HG02571 (cell line): ENCODE data around the gene HDAC4.

ENCODE experiments used
- ATAC-seq: cut with Tn5 transposase; IDR thresholded peaks from one replicate; pipeline ENCODE4 v1.9.1; 2021; ENCODE audit warnings: mild to moderate bottlenecking, moderate library complexity; ENCODE audit not compliant: unreplicated experiment

HDAC4 gene

DNA sequence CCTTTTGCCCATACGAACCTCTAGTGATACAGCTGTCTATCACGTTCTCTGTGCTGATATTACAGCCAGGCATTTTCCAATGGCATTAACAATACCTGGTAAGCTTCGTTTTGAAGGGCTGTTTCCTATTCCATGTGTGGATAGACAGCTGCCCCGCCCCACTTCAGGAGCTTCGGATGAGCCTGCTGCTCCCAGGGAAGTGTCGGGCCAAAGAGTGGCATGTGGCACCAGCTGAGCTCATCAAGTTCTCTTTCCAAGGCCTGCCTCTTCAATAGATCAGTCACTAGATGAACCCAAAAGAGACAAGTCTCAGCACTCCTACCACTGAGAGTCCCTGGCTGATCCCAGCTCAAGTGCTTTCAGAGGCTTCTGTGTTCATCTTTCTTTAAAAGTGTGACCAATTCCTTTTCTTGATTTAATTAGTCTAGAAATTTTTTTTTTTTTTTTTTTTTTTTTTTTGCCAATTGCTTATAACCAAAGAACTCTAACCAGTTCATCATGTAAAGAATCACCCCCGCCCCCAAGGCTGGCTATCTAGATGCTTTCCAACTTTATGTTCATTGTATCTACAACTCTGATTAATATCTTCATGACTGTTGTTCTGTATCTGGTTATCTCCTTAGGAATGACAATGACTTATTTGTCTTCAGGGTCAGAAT, 46.6 kb downstream of the HDAC4 start:
- no peak for ATAC-seq

DNA sequence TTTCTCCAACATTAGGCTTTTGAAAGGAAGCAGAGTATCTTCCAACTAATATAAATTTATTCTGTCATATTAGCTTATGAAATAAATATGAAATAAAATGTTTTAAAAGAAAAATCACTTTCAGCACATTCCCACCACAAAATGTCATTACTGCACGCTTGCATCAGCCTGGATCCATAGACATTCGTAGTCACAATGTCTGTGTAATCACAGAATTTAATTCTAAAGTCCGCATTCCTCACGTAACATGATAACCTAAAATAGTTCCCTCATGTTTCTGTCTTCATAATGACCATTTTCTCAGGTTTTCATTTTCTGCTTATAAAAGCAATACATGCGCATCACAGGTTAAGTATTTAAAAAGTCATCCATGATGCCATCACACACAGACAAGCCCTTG, 47.1 kb downstream of the HDAC4 start:
- ATAC-seq, result no peak

DNA sequence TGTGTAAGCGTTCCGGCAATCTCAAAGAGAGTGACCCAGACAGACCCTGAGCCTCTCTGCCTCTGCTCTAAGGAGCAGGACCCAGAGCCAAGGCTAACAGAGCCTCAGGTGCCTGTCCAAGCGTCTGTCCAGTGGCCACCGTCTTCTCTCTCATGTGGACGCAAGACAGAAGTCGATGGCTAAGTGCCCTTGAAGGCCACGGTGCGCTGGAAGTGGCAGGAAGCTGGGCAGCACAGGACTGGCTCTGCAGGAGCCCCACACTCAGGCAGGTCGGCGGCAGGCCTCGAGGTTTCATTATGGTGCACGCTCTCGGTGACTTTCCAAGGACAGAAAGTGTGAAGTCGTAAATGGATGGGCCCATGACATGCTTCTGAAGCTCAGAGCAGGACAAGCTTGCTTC, 49.1 kb downstream of the HDAC4 start:
- no peak for ATAC-seq

DNA sequence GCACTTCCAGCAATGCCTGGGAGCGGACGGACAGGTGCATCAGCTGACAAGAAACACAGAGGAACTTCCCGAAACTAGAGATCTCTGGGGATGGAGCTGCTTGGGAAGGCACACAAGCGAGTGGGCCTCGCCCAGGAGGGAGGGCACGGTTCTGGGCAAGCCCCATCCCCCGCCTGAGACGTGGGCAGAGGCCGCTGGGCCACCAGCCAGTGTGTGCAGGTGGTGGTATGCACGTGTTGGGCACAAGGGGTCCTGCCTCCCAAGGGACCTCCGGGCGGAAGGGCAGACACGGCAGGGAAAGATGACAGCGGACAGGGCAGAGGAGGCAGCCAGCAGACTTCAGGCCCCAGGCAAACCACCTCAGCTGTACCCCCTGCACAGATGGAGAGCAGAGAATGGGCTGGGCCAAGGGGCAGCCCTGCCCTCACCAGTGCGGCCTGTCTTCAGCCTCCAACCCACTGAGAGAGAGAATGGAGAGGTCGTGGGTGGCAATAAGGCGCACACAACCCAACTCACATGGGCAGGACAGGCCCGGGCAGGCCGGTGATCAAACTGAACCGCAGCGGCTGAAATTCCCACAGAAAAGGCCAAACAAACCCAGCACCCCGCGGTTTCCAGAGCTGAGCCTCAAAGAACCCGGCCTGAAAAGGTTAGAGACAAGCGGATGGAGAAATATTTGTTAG, 51.2 kb downstream of the HDAC4 start:
- ATAC-seq, result no peak

DNA sequence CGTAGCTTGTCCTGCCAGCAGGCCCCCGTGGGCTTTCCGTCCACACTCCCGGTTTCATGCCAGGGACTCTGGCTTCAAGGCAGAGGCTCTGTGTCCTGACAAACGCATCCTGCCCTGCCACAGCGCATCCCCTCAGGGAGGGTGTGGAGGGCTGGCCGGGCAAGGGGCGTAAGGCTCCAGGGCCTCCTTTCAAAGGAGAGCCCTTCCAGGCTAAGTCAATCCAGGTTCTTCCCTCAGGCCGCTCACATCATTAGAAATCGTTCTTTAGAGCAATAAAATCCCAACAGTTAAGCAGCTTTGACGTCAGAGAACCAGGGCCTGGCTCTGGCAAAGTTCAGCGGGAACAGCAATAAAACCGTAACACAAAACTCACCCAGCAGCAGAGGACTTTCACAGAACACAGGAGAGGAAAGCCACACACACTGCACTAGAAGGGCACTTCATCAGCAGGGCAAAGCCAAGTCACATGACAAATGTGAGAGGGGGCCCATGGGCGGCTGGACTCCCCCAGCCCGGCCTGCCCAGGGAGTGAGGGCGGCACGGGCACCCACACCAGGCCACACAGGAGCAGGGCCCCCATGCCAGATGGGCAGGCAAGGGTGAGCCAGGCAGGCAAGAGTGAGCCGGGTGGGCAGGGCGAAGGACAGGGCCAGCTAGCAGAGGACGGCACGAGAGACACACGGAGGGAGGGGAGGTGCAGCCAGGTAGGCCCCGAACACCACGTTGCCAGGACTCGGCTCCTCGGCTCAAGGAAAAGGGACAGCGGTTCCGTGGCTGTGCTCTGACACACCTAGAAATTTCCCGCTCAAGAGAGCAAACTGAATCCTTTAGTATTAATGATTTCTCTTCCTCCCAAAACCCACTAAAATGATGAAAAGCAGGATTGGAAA, 52.0 kb downstream of the HDAC4 start:
- ATAC-seq, result no peak

DNA sequence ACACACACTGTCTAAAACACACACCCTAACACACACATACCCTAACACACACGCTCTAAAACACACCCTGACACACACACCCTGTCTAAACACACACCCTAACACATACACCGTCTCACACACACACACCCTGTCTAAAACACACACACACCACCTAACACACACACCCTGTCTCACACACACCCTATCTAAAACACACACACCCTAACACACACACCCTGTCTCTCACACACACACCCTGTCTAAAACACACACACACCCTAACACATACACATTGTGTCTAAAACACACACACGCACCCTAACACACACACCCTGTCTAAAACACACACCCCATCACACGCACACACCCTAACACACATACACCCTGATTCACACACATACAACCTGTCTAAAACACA, 54.1 kb downstream of the HDAC4 start:
- no peak for ATAC-seq

DNA sequence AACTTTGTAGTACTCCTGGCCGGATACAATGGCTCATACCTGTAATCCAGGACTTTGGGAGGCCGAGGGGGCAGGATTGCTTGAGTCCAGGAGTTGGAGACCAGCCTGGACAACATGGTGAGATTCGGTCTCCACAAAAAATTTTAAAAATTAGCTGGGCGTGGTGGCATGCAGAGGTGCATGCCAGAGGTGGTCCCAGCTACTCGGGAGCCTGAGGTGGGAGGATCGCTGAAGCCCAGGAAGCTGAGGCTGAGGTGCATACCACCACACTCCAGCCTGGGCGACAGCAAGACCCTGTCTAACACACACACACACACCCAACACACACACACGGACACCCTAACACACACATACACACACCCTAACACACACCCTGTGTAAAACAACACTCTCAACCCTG, 55.6 kb downstream of the HDAC4 start:
- no peak for ATAC-seq

DNA sequence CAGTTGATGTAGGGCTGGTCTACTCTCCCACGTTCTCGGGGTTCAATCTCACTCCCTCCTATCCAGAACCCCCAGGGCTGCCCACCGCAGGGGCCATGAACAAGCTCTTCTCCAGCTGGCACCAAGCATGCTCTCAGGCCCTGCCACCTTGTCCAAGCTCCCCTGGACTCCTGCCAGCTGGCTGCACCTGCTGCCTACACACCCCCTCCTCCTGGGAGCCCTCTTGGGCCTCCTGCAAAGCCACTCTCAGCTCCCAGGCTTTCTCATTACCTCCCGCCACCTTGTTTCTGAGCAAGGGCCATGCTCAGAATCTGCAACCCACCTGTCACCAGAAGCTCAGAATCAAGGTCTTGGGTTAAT, 56.0 kb downstream of the HDAC4 start:
- no peak for ATAC-seq

DNA sequence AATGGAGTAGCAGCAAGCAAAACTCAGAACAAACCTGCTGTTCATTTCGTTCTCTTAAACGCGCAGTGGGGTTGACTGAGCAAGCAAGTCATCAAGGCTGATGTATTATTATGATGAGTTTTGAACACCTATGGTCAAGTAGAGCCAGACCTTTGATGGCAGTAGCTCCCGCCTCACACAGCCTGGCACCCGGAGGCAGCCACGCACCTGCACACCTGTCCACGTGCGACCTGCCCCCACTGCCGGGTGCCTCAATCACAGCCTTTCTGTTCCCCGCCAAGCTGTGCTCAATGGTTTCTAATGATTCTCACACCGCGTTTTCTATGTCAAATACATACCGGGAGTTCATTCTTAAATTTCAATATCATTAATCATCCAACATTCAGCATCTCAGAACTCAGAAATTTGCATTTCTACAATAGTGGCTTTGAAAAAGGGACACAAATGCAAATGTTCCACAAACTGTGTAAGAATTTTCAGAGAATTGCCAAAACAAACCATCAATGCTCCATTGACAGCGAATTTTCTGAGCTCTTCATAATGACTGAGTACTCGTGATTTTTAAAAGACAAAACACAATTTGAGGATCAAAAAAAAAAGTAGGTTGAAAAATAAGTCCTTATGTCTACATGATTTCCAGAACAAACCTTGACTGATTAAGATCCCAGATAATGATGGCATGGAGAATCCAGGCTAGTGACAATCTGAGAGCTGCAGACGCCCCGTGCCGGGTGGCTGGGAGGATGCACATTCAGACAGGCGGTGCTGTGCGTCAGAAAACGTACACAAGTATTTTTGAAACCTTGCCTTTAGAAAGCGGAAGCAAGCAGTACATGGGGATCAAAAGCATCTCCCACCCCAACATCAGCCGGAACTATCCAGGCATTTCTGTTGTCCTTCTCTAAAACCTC, 56.6 kb downstream of the HDAC4 start:
- ATAC-seq, result no peak

DNA sequence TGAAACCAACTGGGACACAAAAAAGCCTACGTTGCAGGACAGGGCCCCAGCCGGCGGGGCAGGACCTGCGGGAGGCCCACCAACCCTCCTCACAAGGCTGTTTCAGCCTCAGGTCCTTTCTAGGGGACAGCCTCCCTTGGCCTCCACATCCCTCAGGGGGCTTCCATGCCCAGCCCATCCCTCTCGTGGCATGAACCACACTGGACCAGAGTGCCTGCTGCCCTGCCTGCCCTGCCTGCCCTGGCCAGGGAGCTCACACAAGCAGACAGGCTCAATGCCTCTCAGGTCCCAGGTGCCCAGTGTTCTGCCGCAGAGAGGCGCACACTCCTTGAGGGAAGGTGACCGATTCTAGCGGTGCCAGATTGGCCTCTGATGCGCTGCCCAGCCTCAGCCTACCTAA, 57.4 kb downstream of the HDAC4 start:
- no peak for ATAC-seq

DNA sequence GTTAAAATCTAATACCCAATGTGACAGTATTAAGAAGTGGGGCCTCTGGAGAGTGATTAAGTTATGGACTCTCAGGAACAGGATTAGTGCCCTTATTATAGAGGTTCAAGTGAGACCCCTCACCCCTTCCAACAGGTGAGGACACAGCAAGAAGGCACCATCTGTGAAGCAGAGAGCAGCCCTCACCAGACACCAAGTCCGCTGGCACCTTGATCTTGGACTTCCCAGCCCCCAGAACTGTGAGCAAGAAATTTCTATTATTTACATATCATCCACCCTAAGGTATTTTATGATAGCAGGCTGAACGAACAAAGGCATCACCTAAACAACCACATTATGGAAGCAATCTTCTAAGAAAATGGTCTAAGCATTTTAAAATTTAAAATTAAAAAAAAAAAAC, 59.0 kb downstream of the HDAC4 start:
- no peak for ATAC-seq

DNA sequence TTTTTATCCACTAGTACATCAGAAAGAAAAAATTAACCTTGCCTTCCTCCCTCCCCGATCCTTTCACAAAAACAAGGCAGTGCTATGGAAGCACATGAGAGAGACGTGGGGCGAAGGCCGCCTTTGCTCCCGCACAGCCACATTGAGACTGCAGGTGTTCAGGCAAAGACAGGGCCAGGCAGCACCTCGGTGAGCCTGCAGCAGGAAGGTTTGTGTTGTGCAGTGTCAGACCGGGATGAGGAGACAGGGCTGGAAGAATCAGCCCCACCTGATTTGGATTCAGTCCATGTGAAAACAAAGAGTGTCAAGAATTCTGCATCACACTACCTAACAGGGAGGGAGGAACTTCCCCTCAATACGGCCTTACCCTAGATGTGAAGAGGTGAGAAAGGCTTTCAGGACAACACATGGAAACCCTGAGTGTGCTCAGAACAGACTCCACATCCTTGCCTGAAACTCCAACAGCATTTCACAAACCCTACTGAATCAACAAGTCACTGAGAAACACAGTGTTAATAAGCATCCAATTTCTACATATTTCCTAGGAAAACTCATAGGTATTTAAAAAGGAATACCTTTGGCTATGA, 59.6 kb downstream of the HDAC4 start:
- ATAC-seq, result no peak

DNA sequence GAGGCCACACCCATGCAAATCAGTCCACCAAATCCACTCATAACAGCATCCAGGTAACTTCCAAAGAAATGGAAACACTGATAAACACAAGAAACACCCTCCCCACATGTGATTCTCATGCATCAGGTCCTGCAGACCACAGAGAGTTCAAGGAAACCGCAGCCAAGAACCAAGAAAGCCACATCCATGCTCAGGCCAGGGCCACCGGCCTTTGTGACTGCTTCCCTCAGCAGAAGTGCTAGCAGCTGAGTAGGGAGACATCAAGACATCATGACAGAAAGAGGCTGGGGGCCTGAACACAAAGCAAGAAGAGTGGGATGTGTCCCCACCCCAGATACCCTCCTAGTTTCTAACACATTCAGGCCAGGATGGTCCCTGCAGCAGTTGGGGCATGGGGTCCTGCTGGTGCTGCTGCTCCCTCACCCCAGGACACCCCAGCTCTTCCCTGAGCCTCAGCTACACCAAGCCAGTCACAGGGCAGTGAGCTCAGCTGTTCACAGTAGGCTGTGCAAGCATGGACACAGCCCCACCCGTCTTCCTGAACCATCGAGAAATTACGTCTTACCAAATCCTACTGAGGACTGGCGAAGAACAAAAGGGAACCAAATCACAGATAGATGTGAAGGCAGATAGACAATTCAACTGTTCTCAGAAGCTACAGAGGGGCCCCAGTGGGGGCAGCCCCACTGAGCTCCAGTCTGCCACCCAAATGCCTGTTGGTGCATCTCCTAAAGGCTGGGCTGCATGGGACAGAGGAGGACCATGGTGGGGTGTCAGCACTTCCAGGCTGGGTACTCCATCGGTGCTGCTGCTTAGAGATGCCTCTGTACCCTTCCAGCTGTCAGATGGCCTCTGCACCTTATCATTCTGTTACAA, 60.9 kb downstream of the HDAC4 start:
- ATAC-seq, result no peak

DNA sequence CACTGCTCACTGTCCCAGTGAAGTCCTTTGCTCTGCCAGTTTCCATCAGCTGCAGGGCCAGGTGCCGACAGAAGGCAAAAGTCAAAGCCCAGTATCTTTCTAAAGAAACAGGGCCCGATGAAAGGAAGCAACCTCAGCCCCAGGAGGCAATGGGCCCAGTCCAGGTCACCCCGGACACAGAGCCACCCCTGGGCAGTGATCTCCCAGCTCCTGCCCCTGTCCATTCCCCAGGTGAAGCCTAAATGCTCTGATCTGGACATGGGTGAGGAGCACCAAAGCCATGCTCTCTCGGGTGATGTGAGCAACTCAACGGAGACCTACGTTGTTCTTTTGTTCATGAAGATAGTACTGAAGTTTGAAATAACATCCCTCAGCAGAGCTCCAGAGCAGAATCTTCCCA, 61.6 kb downstream of the HDAC4 start:
- no peak for ATAC-seq

DNA sequence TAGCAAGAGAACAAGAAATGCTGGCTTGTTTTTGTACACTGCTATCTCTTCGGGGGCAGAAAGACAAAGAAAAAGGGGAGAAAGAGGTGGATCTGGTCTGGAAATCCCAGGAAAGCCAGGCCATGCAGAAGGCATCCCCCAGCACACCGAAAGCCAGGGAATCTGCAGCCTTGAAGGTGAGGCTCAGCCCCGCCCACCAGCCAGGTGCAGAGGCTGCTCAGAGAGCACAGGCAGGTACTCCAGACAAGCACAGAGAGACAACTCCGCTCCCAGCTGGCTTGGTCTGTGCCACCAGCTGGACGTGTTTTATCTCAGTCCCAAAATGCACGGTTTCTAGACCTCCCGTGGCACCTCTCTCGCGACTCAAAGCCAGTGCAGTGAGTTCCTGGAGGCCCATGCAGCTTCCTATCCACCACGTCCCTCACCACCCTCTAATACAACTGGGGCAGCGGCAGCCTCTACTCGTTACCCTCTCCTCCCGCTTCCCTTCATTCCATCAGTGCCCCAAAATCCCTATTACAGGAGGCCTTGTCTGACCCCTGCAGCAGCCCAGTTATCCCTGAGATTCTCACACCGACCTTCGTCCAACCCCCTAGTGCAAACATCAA, 62.8 kb downstream of the HDAC4 start:
- ATAC-seq, result no peak

DNA sequence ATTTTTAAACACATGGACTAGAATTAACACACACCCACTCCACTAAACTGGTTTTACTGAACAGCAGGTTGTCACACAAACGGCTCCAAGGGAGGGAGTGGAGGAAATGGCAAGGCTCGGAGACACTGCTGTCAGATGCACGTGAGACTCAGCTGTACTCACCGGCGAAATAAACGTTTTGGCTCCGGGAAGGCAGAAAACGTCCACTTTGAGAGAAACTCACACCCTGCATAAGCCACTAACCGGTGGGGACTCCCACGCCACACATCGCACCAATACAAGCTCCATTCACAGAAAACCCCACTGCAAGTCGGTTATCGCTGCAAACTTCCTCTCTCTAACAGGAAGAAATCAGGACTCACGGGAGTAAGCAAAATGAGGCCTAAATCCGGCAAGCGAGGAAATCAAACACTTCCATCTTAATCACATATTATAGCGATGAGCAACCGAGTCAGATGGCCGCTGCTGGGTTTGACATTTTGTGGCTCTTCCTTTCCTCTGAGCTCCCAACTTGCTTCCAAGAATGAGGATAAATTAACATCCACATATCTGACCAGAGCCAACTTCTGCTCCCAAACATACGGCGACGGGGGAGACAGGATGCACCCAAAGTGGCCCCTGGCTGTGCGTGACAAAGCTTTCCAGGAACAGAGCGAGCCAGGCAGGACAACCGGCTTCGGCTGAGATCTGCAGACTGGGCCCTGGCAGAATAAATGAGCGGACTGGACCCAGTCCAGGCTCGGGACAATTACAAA, 63.5 kb downstream of the HDAC4 start:
- ATAC-seq, result no peak

DNA sequence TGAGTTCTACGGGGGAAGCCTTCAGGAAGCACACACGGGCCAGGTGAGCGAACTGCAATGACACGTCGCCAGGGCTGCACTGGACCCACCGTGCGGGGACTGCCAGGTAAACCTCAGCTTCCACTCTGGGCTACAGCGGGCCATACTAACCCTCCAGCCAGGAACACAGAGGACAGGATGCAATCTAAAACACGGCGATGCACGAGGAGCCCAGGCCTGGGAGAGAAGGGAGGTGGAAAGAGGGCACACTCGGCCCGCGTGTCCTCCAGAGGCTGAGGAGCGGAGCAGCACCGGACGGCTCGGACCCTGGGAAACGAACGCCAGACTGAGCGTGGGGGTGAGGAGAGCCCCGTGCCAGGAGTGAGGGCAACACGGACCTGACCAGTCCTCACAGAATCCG, 69.3 kb downstream of the HDAC4 start:
- ATAC-seq, result no peak

DNA sequence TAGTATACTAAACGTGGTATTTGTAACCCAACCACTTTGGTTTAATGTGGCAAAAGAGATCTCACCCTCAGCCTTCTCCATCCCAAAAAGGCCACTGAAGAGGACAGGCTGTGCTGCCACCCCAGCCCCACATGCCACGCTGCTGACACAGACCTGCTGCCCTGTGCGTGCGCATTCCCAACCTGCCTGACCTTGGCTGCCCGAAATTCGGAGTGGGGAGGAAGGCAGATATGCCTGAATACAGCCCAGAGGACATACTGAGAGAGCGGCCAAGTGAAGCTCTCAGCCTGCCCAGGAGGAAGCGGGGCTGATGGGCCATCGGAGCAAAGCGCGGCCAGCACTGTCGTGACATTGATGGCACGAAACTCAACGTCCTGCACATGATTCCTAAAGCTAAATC, 70.0 kb downstream of the HDAC4 start:
- ATAC-seq, result no peak
